KG1 (cell line): ENCODE measurements around the gene AATK.

Experiments used
- DNase-seq: peaks from one replicate; lab custom pipeline; 2025; lab: John Stamatoyannopoulos, UW

Gene AATK

GRCh38 chr17:81180836-81181810, 15.1 kb upstream of the AATK start:
- no peak for DNase-seq

GRCh38 chr17:81179861-81180260, 13.8 kb upstream of the AATK start:
- DNase-seq = no peak

GRCh38 chr17:81179220-81179619, 13.2 kb upstream of the AATK start:
- no peak for DNase-seq

GRCh38 chr17:81178136-81179091, 12.4 kb upstream of the AATK start:
- DNase-seq = no peak

DNA sequence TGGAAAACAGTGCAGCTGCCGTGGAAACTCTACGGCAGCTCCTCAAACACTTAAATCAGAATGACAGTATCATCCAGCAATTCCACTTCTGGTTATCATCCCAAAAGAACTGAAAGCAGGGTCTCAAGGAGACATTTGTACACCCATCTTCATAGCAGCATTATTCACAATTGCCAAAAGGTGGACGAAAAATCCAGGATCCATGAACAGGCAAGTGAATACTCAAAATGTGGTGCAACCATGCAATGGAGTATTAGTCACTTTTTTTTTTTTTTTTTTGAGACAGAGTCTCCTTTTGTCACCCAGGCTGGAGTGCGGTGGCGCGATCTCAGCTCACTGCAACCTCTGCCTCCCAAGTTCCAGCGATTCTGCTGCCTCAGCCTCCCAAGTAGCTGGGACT, 10.6 kb upstream of the AATK start:
- no peak for DNase-seq

- DNase-seq = no peak
Observed at GRCh38 chr17:81173762-81174155, 7.7 kb upstream of the AATK start.

DNA sequence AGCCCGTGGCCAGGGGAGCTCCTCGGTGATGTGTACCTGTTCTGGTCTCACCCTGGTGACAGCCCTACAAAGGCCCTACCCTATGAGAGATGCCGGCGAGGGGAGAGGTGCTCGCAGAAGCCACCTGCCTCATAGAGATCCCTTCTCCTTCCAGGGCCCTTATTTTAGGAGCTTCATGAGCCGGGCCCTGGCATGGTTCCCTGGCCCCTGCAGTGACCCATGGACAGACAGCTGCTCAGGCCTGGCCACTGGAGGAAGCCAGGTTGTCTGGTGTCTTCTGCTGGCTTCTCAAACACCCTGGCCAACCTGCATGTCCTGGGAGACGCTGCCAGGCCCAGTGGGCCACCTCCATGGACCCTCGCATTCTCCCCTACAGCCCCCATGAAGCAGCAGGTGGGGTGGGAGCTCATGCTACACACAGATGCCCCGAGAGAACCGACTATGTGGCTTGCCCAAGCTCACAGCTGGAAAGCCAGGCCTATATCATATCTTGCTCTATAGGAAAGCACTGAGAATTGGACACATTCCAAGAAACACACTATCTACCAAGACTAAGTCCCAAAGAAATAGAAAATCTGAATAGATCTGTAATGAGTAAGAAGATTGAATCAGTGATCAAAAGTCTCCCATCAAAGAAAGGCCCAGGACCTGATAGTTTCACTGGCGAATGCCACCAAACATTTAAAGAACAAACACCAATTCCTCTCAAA, 7.2 kb upstream of the AATK start:
- DNase-seq = no peak

GRCh38 chr17:81171941-81172340, 5.9 kb upstream of the AATK start:
- no peak for DNase-seq

GRCh38 chr17:81170727-81171494, 4.9 kb upstream of the AATK start:
- DNase-seq = no peak

DNA sequence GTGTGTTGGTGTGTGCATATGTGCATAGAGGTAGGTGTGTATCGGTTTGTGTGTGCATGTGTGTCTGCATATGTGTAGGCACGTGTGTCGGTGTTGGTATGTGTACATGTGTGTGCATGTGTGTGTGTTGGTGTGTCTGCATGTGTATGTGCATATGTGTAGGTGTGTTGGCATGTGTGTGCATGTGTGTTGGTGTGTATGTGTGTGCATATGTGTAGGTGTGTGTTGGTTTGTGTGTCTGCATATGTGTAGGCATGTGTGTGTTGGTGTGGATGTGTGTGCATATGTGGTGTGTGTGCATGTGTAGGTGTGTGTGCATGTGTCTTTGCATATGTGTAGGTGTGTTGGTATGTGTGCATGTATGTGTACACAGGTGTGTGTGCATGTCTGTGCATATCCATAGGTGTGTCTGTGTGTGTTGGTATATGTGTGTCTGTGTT, 3.9 kb upstream of the AATK start:
- DNase-seq = no peak

DNA sequence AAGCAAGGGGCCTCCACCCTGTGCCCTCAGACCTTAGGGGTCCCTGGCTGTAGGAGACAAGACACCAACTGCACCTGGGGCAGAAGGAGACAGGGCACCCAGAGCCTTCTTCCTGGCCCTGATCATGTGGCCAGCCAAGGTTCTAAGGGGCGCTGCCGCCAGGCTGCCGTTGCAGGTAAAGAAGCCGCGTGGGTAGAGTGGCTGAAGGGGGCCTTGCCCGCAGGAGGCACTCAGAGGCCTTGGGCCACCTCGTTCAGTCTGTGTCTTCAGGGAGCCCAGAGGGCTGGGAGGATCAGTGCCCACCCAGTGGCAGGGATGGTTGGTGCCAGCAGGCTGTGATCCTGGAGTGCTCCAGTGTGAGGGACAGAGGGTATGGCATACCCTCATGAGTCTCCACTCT, 1.6 kb upstream of the AATK start:
- DNase-seq = no peak

- no peak for DNase-seq
Observed at GRCh38 chr17:81167194-81167524, 1.1 kb upstream of the AATK start.

- no peak for DNase-seq
Observed at GRCh38 chr17:81165246-81166032, 582 bp downstream of the AATK start, which contains the start of gene PVALEF. Gene PVALEF, plus strand, starts transcription at chr17:81165507. Its CDS starts 15,720 bp downstream, at chr17:81181227.

DNA sequence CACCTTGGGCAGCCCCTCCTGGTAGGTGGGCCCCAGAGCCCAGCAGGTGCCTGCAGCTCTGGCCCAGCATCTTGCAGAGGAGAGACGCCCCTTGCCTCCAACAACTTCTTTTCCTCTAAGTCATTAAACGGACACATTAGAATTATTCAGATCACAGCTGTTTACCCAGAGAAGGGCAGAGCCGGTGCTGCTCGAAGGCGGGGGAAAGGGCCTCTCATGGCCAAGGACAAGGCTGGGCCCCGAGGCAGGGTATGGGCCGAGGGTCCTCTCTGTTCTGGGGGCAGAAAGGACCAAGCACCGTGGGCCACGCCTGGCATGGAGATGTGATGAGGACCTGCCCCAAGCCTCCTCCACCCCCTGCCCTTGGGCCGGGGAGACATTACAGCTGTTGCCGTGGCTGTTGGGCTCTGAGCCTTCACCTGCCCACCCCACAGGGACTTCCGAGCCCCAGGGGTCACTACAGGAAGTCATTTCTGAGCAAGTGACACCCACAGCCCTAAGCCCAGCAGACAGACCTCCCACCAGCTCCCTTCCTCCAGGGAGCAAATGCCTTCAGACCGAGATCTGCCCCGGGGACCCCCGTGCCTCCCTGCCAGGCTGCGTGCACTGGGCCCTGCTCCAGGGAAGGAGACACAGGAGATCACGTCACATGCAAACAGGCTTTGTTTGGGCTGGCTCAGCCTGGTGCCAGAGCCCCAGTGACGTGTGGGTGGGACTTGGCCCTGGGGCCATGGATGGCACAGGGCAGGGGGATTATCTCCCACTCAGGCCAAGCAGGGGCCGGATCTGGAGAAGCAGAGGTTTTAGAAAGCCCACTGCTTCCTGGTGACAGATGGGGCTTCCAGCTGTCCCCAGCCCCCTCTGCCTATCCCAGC, 1.4 kb downstream of the AATK start:
- DNase-seq = no peak

DNA sequence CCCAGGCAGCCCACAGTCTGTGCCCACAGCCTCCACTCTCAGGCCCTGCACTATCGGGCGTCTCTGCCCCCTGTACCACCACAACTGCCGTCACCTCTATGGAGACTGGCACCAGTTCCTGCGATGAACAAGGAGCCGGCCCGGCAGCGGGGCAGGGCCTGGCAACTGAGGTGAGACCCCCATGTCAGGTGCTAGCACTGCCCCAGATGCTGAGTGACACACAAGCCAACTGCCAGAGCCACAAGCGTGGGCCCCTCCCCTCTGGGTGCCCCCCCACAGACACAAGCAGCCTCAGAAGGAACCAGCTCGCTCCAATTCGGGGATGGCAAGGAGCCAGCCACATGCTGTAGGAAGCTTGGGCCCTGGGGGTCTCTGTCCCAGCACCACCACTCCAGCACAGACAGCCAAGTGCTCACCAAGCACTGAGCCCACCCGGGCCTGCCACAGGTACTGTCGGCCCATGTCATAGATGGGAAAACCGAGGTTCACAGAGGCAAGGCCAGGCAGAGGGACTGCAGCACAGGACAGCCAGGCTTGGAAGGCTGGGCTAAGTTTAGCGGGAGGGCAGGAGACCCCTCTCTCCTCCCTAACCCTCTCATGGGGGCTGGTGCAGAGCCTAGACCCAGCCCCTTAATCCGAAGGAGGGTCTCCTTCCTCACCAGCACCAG, 2.2 kb downstream of the AATK start:
- DNase-seq = no peak

DNA sequence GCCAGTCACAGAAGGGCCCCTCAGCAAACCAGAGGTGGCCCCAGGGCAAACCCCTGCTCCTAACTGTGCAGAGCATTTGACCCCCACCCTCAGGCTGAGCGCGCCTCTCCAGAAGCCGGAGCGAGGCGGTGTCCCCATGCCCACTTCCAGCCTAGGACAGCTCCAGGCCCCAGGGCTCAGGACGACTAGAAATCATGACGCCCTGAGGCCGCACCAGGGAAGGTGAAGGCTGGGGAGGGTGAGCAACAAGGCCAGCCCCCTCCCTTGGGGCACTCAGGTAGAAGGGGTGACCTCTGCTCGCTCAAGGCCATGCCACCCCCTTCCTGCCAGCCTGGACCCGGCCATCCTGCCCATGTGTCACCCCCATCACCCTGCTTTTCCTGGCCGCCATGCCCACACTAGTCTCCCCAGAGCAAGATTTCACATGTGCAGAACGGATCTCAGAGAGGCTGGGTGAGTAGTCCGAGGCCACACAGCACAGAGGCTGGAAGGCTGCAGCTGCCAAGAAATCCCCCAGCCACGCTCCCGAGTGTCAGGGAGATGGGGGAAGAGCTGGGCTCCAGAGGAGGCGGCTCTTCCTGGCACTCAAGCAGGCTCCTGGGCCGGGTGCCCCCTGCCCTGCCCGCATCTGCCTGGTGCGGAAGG, 2.8 kb downstream of the AATK start:
- no peak for DNase-seq

DNA sequence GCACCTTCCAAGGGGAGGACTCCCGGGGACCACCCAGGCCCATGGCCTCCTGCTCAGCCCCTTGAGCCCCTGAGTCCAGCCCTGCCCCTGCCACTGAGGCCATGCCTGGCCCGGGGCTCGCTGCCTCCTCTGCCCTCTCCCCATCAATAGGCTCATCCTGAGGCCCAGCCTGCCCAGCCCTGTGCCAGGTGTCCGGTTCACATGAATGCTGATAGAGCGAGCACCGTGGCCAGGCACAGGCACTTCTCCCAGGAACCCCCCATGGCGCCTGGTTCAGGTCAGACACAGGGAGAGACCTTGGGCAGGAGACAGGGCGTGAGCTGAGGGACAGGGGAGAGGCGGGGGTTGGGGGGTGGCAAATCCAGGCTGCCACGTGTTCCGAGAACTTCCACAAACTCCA, 3.5 kb downstream of the AATK start:
- no peak for DNase-seq

DNA sequence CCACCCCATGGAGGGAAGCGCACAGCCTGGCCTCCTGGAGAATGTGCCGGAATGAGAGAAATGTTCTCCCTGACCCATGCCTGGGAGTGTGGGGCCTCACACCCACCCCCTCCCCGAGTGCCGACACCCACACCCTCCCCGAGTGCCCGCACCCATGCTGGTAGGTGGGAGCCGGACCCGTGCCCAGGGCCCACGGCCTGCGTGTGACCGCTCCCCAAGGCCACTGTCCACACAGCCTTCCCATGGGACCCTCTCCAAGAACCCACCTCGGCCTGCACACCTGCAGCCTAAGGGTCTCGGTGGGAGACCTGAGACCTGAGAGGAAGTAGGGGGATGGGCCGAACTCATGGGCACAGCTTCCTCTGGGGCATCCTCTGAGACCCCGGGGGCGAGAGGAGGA, 4.0 kb downstream of the AATK start:
- DNase-seq = no peak
